Activated CD8-positive, alpha-beta memory T cell treated with anti-CD3 and anti-CD28 coated beads for 36 hours (primary cell): ENCODE data around the gene TEX261. TPM values are rescaled to one million over a fixed set of nuclear protein-coding genes. Genes with fewer than 3 reads are reported as not detected.

ENCODE experiments used
- CTCF ChIA-PET: fragments of 350-600 bp; sonication (Branson Sonifier 250); formaldehyde crosslinking; loops from one replicate; lab custom pipeline; 2021; ENCODE audit warnings: antibody characterized with exemption; lab: Charles Lee
- POLR2A ChIA-PET: fragments of 350-600 bp; sonication (Branson Sonifier 250); formaldehyde crosslinking; loops from one replicate; lab custom pipeline; 2021; ENCODE audit warnings: antibody characterized with exemption; lab: Charles Lee
- total RNA-seq, 2 experiments: library from RNA; stranded (reverse); gene quantifications; one replicate each; pipeline ENCODE4 v1.2.3, GENCODE V29; 2021

TEX261 gene
- total RNA-seq, 2 experiments from 2014 or later = 90.2 to 90.7 TPM

DNA sequence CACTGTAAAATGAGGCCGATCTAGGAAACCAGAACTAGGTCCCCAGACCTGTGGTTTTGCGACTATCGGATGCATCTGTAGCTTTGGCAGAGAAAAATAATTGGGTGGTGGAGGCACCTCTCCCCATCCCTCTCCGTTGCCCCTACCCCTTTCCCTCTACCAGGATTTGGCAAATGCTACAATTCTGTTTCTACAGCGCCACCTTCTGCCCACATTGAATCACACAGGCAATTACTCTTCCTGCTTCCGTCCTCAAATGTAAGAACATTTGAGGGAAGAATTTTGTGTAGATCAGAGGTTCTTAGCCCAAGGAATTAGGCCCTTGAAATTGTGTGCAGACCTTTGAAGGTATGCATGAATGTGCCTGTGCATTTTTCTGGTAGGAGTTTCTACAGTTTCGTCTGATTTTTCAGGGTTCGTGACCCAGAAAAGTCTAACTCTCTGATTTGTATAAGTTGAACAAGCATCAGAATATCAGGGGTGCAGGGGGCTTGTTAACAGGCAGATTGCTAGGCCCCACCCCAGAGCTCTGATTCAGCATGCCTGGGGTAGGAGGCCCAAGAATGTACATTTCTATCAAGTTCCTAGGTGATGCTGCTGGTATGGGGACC lies 47.7 kb downstream of the TEX261 start:
- CTCF ChIA-PET = interaction anchor here (0.7 to 3.9 kb wide), 15 partner anchors 8 to 291 kb away, joined by 3 to 34 read pairs (median 5); partner anchors contain the start of genes ANKRD53 and ATP6V1B1
- POLR2A ChIA-PET = no interaction called here

DNA sequence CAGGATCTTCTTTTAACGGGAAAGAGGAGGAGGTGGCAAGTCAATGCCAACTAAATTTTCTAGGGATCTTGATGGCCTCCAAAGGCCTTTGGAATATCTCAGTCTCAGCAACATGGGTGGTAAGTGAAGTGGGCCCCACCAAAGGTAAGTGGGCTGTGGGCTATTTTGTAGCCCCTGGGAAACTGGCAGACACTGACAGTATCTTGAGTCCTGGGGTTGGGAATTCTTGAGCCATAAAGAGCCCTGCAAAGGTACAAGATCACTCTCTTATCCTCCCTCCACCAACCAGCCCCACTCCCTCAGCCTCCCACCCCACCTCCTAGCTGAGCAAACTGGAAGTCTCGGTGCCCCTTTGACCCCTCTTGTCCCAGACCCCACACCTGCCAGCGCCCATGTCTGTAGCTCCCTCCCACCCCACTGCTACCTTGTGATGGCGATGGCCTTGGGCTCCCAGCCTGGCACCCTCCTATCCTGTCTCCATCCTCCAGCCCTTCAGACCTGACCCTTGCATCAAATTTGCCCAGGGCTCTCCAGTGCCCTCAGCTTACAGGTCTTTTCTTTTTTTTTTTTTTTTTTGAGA lies 50.5 kb downstream of the TEX261 start:
- POLR2A ChIA-PET = no interaction called here
- CTCF ChIA-PET = interaction anchor here (0.7 to 1.1 kb wide), 2 partner anchors 42 to 73 kb away, joined by 3 to 5 read pairs; no protein-coding TSS in a partner anchor

DNA sequence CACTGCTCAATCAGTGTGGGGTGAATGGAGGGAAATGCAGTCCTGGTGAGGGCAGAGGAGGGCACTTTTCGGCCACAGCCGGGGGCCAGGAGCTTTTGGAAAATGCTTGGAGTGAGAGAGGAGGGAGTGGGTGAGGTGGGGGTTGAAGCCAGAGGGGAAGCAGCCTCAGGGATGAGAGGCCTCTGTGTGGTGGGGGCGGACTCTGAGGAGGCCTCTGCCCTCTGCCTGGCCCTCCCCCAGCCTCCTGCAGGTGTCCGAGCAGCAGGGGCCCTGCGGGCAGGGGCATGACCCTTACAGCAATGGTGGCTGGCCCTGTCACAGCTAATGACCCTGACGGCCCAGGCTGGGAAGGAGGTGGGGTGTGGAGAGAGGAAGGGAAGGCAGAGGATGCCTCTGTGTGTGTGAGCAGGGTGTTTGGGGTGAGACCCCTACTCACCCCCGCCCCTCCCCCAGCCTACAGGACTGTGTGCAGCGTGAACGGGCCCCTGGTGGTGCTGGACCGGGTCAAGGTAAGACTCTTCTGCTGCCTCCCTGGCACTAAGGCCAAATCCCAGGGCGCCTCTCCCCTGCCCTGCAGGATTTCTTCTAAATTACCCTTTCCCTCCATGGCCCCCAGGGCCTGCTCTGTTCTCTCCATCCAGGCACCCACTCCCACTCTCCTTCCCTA lies 51.3 kb downstream of the TEX261 start:
- POLR2A ChIA-PET = no interaction called here
- CTCF ChIA-PET = interaction anchor here (2.2 kb wide), 1 partner anchor 72 kb away, joined by 10 read pairs; no protein-coding TSS in a partner anchor

DNA sequence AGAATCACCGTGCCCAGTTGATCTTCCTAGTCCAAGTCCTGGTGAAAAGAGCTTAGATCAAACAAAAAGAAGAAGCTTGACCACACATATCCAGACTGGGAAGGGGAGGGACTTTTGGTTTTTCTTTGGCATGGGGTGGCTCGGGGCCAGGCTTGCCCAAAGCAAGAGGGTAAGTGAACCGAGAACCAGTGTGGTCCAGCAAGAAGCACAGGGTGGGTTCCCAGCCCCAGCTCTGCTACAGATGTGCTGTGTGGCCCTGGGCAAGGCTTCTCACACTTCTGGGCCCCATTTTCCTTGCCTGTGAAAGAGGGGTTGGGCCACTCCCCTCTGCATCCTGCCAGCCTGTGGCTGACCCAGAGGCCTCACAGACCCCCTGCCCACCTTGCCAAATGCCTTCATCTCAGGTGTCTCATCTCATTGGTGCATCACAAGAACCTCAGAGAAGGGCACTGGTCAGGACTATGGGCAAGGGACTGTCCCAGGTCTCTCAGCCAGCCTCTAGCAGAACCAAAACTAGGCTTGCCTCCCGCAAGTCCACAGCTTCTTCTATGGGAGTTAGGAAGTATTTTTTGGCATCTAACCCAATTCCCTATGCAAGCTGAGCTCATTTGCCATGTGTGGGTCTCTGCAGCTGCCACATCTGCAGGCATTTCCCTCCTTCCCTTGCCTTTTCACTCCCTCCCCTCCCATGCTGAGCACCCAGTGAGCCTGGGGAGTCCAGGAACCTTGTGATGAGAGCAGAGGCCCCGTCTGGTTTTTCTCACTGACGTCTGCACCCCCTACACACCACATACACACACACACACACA lies 52.1 kb downstream of the TEX261 start:
- ChIA-PET POLR2A (no interaction called here), CTCF (interaction anchor here (2.2 kb wide), 1 partner anchor 71 kb away, joined by 10 read pairs; no protein-coding TSS in a partner anchor)

DNA sequence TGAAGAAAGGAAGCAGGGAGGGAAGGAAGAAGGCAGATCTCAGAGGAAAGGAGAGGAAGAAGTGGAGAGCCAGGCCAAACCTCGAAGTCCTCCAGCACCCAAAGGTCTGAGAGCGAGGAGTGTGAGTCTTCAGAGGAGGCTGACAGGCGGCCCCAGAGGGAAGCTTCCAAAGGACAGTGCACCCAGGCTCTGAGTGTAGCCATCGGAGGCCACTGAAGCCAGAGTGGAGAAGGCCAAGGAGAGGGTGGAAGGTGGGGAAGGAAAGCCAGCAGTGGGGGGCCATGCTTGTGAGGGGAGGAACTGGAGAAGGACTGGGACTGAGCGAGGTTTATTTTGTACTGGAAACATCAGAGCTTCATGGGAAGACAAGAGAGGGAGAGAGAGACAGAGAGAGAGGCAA lies 53.0 kb downstream of the TEX261 start:
- CTCF ChIA-PET = interaction anchor here (2.2 kb wide), 1 partner anchor 71 kb away, joined by 10 read pairs; no protein-coding TSS in a partner anchor
- POLR2A ChIA-PET = no interaction called here

DNA sequence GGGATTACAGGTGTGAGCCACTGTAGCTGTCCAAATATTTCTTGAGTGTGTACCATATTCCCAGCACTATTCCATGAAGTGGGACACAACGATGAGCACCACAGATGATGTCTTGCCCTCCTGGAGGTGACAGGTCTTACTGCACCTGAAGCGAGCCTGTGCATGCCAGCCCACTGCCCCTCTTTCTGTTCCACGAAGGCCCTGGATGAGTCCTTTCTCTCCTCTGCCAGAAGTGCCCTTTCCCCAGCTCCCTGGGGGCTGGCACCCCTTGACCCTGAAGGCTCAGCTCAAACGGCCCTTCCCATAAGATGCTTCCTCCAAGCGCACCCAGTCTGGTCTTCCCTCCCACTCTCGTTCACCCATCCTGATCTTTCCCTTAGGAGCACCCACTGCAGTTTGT lies 53.5 kb downstream of the TEX261 start:
- POLR2A ChIA-PET = no interaction called here
- CTCF ChIA-PET = interaction anchor here (2.2 kb wide), 1 partner anchor 70 kb away, joined by 10 read pairs; no protein-coding TSS in a partner anchor

DNA sequence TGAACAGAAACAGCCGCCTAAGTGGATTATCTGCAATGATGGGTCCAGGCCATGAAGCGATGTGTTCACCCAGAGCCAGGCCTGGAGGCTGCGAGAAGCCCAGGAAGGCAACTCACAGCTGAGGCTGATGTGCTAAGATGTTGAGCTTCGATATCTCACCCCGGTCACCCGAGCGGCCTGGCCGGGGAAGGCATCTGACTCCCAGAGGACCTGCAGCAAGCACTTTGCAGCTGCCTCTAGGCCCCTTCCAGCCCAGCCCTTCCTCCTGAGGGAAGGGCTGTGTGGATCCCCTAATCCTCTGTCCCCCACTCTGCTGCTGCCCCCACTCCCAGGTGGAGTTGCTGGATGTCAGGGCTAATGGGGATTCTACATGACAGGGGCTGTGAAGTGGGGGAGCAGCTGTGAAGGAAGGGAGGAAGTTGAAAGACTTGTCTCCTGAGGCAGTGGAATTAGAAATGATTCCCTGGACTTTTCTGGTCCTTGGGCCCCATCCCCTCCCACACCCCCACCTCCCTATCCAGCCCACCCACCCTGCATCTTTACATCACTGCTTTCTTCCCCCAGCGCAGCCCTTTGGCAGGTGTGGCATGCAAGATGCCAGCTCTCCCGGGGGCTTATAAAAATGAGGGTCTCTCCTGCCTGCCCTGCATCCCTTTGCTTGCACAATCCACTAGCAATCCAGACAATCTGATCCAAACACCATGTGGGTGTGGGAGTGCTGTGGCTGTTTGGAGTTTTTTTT lies 54.7 kb downstream of the TEX261 start:
- CTCF ChIA-PET = no interaction called here
- POLR2A ChIA-PET = no interaction called here

DNA sequence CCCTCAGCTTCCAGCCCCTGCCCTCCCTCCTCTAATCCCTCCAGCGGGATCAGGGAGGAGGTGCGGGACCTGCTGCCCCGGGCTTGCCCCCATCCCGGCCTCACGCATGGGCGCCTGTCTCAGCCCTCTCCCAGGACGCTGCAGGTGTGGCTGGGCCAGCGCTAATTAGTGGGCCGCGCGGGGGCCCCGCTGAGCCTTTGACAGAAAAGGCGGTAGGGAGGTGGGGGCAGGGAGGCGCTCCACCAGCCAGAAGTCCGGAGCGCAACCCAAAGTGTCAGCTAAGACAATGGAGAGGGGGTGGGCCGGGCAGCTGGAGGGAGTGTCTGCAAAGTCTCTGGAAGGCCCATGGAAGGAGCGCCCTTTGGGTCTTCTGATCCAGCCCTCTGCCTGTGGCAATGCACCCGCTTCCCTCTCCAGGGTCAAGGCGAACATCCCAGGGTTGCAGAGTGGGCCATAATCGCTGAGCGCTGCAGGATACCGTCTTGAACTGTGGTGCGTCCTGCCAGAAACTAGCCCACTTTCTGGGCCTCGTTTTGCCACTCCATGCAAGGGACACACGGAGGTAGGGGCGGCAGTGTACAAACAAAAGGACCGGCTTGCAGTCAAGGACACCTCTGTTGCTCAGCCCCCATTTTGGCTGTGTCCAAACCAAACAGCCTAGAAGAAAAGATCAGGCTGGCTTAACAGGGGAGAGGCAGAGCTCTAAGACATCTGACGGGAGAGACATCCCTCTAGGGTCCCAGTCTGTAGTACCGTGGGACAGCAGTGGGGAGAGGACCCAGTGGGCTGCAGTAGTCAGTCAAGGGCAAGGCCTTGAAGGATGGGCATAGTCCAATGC lies 55.5 kb downstream of the TEX261 start:
- POLR2A ChIA-PET = interaction anchor here (0.6 kb wide), 1 partner anchor 24 kb away, joined by 6 read pairs; no protein-coding TSS in a partner anchor
- CTCF ChIA-PET = interaction anchor here (0.9 to 1.5 kb wide), 3 partner anchors 9 to 81 kb away, joined by 3 to 4 read pairs (median 3); no protein-coding TSS in a partner anchor

DNA sequence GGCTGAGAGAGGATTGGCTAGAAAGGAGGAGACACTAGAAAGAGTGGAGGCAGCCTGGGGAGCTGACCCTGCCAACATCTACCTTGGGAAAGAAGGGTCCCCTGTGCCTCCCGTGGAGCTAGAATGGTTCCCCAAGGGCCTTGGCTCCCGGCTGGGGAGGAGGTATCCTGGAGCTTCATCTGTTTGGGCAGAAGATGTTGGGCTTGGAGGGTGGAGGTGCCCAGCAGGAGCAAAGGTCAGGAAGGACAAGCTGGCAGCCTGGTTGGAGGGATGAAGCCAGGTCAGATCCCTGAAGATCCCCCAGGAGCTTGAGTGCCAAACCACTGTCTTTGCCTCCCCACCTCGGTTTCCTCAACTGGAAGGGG lies 56.1 kb downstream of the TEX261 start:
- ChIA-PET CTCF (interaction anchor here (0.9 to 1.5 kb wide), 3 partner anchors 10 to 81 kb away, joined by 3 to 4 read pairs (median 3); no protein-coding TSS in a partner anchor), POLR2A (interaction anchor here (0.6 kb wide), 1 partner anchor 25 kb away, joined by 6 read pairs; no protein-coding TSS in a partner anchor)

DNA sequence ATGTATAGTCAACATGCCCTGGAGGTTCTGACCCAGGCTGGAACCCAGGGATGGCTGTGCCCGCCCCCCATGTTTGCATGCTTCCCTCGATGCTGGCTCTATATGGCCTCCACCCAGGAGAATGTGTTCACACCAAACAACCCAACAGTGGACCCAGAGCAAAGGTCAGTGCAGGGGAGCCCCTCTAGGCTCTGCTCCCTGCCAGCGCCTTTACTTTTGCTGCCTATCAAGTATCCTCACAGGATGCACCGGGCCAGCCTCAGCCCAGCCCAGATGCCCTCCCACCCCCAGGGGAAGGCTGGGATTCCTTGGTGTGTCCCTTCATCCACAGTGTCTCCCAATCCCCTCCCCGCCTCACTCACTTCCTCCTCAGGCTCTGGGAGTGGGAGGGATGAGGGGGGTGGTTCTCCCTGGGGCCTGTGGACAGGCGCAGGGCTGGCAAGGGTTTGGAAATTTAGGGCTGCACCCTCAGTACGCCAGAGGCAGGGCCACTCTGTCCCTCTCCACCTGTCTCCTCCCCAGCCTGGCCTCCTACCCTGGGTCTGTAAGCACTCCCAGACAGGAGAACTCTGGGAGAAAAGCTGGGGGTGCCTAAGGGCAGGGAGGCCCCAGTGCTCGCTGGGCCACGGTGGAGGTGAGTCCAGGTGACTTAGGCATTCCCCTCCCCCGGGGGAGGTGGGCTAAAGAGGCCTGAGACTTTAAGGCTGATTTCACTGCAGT lies 56.6 kb downstream of the TEX261 start:
- CTCF ChIA-PET = interaction anchor here (0.7 to 1.5 kb wide), 3 partner anchors 10 to 80 kb away, joined by 3 to 4 read pairs (median 4); no protein-coding TSS in a partner anchor
- POLR2A ChIA-PET = no interaction called here

DNA sequence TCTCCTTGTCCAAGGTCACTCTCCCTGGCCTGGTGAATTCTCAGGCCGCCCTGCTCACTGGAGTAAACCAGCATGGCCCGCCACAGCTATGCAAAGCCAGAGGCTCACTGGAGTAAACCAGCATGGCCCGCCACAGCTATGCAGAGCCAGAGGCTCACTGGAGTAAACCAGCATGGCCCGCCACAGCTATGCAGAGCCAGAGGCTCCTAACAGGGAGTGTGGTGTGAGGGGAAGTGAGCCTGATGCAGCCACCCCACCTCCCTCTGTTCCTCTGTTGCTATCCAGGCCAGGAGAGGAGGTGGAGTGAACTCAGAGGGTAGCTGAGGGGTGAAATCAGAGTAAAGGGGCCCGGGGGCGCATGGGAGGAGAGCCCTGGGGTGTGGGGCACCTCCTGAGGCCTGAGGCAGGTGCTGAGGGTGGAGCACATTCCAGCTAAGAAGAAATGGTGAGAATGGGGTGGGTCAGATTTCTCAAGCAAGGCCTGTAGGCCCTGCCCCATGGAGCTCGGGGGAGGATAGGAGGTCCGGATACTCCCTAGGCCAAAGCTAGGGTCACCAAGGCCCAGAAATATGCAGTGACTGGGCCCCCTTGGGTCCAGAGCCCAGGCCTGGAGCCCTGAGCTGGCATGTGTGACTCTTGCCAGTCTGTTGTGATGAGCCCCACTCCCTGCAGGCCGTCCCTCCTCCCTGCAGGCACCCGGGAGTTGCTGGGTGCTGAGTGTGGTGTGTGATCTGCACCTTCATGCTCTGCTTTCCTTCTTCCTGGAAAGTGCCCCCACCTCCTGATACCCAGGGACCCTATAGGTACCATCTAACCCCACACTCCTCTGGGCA lies 57.5 kb downstream of the TEX261 start:
- ChIA-PET CTCF (interaction anchor here (0.7 kb wide), 1 partner anchor 17 kb away, joined by 4 read pairs; no protein-coding TSS in a partner anchor), POLR2A (no interaction called here)

DNA sequence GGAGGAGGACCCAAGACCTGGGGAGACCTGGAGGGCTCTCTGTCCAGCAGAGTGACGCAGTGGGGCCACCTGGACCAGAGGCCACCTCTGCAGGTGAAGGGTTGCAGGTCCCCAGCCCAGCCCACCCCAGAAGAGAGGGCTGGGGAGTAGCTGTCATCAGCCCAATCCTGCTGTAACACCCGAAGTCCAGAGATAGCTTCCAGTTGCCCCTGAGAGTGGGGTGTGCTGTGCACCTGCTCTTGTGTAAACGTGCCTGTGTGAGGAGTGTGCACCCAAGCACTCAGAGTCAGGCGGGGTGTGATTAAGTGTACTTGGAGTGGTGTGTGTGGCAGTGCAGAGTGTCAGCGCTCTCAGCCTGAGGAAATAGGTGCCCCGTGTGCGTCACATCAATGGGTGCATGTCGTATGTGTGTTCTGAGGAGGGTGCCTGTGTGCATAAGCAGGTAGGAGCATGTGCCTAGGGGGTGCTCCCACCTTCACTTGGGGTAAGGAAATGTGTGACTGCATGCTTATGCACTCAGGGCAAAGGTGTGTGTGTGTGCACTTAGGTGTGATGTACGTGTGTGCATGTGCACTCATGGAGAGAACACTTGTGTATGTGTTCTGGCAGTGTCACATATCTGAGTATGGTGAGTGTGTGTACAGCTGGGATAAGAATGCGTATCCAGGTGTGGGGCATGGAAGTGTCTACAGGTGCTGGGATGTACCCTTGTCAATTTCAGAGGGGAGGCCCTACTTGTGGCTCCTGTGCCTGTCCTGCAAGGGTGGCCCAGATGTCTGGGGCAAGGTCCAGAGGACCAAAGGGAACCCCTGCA lies 58.3 kb downstream of the TEX261 start:
- ChIA-PET CTCF (interaction anchor here (0.7 to 1.5 kb wide), 2 partner anchors 10 to 16 kb away, joined by 3 read pairs; no protein-coding TSS in a partner anchor), POLR2A (no interaction called here)
